ENCODE data around the gene MOGAT3.

The MOGAT3 gene

DNA sequence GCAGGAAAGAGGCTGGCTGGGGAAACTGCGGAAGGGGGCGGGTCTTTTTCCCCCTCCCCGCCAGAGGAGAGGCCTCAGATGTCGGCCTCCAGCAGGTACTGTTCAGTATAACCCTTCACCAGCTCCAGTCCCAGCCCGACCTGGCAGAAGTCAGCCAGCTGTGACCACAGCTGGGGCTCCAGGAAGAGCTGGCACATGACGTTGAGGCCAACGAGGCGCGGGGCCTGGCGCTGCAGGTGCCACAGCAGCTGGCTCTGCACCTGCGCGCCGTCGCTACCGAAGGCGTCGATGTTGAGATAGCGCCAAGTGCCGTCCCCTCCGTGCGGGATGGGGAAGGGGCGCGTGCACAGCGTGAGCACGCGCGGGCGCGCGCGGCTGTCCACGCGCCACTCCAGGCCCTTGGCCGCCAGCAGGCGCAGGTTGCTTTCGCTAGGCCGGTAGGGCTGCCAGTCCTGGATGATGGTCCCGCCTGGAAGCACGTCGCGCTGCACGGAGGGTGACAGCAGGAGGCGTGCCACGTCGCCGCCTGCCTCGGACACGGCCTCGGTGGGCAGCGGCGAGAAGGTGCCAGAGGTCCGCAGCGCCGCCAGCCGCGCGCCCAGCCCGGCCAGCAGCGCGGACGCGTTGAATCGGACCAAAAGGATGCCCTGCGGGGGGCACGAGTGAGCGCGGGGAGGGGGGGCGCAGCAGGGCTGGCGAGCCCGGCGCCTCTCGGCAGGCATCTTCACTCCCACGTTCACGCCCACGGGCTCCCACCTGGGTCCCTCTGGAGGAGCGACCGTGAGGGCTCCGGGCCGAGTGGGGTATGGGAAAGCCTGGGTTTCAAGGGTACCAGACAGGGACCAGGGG is 28.6 kb downstream of the MOGAT3 start:
- peak; percentile 25 for DNase-seq

DNA sequence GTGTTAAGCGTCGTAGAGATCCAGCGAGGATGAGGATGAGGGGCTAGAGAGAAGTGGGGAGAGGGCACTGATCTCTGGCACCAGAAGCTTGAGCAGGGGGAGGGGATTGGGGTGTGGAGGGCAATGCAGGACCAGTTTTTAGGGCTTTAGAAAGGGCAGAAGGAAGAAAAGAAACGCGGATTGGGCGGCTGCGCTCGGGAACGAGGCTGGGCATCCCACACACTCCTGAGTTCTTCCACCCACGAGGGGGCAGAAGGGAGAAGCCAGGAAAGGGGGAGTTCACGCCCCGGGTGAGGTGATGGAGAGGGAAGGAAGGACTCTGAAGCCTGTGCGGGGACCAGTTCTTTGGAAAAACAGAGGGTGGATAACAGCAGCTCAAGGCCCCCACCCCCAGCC is 29.4 kb downstream of the MOGAT3 start:
- no peak for DNase-seq

DNA sequence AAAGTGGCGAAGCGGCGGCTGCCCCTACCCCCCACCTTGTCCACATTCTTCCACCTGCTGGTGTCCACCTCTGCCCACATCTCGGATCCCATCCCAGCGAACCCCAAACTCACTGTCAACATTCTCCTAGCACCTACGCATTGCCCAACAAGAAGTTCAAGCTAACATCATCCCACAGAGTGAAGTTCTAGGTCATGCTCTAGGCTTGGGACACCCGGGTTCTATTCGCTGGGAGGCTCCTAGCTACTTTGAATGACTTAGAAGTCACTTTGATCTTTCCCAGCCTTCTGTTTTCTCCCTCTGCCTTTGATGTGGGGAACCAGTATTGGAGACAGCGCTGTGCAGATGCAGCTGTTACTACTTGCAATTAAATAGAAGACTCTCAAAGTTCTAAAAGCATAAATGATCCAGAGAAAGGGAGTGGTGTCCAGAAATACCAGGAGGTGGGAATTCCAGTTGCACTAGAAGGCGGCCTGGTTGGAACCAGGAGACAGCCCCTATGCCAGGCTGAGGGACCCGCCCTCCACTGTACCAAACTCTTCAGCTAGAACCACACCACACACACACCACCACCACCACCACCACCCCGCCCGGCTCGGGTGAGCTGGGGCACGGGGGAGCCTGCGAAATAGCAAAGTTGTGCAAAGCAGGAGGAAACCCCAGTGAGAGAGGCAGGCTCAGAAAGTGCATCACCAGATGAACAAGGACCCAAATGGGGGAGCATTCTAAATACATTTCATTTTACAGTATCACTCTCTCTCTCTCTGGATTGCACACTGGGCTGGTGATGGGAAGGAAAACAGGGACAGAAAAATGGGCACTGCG is 30.0 kb downstream of the MOGAT3 start:
- no peak for DNase-seq

DNA sequence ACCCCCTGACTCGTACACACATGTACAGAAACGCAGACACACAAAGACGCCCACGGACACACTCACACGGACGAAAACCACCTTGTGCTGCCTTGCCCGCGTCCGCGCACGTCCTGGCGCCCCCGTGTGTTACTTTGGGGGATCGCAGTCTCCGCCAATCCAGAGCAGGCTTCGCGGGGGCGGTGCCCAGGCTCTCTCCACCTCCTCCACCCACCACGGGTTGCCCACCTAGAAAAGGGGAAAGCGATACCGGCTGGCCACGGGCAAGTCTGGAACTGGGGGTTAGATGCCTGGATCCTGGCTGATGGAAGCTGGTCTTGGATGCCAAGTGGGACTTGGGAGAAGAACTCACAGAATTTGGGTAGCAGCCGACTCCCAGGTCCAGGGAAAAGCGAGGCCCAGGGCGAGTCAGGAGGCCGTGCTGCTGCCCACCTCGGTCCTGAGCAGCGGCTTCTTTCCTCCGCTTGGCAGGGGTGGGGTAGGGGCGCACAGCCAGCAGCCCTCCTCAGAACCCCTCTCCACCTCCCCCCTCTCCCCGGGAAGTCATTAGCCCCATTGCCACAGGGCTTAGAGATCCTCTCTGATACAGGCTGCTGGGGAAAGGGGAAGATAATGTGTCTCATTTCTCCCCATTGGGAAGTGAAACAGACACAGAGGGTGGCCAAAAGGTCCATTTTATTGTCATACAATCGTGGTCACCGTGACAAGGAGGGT is 30.8 kb downstream of the MOGAT3 start:
- DNase-seq, result no peak

DNA sequence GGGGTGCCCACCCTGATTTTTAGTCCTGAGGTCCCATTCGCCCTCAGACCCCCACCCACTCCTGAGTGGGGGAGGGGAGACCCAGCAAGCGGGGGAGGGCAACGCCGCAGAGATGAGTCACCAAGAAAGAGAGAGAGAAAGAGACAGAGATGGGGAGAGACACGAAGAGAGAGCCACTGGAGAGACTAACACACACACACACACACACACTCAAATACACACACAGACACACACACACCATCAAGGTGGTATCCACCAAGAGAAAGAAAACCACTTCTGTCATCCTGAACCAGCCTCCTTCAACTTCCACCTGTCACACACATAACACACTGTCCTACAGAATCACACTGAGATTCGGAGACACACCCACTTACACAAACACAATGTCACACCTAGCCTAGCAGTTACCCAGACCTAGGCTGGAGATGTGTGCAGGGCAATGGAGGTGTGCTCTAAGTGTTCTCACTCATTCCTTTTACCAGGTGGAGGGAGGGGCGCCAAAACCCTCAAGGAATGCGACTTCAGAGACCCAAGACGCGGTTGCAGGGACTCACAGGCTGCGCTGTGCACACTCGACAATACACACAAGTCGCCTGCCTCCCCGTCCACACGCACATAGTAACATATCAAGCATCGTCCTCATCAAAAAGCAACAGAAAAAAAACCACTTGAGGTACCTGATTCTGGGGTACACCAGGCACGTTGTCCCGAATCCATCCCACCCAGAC is 31.6 kb downstream of the MOGAT3 start:
- DNase-seq, result no peak

DNA sequence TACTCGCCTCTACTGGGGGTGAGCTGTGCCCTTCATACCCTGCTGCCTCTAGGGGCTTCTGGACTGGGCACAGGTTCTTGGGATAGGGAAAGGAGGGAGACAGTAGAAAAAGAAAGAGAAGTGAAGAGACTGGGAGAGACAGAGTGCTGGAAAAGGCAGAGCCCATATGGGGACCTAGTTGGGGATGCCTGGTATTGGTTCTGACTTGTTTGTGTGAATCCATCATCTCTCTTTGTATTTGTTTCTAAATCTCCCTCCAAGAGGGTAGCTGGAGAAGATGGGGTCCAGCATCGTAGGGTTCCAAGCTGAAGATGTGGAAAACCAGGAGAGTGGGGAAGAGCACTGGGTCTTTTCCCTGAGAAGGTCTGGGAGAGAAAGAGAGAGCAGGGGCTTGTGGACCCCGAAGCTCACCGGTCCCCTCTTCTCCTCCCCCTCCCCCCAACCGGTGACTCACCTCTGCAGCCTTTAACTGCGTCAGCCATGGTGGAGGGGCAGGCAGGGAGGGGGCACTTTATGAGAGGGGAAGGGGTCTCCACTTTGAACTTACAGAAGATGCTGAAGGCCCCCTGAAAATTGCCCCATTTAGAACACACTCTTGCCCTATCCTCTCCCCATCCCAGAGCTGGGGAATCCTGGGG is 32.3 kb downstream of the MOGAT3 start:
- DNase-seq, result no peak

DNA sequence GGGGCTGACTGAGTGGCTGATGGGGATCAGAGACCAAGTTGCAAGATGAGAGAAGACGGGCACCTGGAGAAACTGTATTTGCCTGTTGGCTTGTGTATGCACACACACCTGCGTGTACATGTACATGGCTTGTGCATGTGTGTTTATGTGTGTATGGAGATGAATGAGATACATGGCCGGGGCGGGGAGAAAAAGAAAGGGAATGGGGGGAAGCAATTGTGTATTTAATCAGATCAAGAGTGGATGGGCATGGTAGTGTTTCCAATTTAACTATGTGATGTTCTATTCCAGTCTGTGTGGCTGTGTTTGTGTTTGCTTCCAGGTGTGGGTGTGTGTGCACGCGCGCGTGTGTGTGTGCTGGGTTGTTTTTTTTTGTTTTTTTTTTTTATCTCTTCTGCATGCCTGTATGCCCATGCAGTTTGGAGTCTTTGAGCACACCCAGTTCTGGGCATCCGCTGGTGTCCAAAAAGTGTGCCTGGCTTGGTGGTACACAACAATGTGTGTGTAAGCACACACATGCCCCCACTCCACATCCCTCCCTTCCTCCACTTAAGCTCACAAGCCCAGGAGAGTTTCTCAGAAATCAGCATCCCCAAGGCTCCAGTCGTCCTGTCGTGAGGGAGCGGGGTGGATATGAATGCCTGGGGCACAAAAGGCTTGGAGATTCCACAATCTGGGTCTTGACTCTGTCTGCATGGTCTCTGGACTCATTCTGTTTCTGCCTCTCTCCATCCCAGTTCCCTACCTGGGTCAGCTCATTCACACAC is 33.0 kb downstream of the MOGAT3 start:
- DNase-seq, result no peak

DNA sequence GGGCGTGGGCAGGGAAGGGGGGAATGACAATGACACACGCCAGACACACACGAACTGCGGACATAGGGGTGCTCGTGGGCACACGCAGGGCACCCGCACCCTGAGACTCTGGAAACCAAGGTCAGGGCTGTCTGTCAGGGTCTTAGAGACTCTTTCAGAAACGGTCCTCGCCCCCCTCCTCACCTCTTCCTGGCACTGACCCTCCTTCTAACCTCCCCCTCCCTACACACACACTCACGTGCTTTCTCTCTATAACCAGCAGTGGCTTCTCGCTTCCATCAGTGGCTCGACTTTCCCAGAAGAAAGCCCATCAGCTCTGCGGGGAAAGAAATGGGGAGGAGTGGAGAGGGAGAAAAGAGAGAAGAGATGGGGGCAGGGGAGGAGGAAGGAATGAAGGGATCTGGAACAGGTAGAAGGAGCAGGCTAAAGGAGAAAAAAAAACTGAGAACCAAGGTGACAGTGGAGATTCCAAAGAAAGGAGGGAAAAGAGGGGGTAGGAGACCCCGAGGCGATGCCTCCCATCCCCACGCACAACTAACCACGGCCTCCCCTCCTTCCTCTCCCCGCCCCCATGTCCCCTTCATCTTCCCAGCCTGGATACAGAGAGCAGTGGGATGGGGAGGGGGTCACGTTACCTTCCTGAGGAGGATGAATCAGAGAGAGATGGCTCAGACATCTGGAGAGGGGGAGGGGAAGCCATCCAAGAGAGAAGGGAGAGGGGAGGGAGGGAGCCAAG is 33.8 kb downstream of the MOGAT3 start:
- DNase-seq, result no peak

DNA sequence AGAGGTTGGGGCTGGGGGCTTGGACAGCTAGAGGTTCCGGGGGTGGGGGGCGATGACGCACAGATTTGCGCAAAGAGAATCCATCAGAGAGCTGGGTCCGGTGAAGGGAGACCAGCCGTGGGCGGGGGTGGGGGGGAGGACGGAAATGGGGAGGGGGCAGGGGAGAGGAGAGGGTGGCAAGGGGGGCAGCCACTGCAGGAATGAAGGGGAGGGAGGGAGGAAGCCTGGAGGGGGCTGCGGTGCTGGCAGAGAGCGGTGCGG is 34.3 kb downstream of the MOGAT3 start:
- DNase-seq, result no peak

DNA sequence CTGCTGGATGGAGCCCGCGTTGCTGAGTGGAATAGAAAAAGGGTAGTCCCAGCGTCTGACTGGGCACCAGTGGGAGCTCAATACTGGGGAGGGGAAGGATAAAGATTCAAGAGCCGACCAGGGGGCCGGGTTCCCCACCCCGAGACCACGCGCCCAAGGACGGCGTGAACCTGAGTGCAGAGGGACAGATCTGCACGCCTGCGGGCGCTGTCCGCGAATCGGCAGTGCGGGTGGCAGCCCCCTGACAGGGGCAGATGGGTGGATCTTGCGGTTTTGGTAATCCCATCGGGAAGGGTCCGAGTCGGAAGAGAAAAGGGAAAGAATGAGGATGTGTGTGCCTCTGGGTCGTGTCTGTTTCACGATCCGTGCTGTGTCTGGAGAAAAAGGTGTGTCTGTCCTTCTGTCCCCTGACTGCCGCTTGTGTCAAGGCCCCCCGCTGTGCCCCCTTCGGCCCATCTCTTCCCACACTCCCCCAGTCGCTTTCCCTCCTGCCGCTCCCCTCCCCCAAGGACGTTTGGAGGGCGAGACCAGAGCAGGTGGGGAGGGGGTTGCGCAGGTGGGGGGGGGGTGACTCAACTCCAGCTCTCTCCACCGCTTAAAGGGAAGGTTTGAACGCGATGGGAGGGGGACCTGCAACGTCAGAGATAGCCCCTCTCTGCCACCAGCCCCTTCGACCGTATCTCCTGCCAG is 34.7 kb downstream of the MOGAT3 start:
- no peak for DNase-seq

DNA sequence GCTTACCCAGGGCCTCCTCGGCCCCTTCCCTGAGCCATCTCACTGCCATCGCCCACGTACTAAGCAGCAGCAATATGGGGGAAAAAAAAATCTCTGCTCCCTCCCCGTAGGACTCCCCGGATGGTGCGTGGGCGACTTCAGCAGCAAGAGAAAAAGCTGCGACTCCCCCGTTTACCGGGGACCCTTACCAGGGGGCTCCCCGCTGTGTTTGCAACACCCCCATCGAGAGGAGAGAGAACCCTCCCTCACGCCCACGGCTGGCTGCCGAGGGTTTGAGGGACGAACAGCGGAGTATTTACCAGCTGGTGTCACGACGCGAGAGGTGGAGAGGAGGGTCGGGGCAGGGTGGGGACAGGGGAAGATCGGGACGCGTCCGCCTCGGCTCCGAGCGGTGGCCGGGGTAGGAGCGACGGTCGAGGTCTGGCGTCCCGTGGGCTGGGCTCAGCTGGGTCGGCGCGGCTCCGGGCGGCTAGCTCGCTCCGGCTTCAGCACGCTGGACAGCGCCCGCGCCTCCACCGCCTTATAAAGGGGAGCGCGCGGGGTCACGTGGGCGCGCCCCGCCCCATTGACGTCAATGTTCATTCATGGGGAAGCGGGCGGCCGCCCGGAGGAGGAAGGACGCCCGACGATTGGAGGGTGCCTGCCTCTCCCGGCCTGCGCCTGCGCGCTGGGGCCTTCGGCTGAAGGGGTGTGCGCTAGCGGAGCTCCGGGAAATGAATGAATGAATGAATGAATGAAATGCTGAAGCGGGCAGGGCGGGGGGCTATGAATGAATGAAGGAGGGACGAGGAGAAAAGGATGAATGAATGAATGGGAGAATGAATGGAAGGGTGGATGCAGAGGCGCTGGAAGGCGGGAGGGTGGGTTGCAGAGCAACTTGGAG is 35.5 kb downstream of the MOGAT3 start, which contains the start of gene VGF:
TSS of gene VGF (minus strand) at position 495 of the 883 bp plus-strand sequence. CDS start 726 bp downstream, outside the sequence.
- peak; percentile 94 for DNase-seq

DNA sequence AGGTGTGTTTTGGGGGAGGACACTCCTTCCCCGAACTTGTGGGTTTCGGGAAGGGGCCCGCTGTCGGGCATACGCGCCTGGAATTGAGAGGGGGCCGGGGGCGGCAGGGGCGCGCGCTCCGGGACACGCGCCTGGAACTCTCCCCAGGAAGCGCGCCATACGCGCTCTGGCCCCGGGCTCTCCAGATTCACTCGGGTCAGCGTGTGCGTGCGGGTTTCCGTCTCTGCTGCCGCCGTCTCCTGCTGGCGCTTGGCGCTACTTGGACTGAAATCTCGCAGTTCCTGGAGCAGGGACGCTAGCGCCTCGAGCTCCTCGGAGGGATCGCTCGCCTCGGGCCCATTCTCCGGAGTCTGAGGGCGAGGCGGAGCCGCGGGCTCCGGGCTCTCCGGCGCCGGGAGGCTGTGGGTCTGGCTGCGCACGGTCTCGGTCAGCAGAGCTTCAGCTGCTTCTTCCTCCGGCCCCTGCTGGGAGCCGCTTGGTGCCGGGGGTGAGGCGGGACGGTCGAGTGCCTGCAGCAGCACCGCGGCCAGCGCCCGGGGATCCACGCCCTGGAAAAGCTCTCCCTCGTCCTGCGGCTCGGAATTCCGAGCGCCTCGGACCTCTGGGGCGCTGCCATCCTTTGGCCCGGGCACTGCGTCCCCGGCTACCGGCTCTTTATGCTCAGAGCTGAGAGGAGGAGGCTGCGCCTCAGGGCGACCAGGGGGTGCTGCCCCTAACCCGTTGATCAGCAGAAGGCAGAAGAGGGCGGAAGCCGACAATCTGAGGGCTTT is 36.6 kb downstream of the MOGAT3 start:
- no peak for DNase-seq

DNA sequence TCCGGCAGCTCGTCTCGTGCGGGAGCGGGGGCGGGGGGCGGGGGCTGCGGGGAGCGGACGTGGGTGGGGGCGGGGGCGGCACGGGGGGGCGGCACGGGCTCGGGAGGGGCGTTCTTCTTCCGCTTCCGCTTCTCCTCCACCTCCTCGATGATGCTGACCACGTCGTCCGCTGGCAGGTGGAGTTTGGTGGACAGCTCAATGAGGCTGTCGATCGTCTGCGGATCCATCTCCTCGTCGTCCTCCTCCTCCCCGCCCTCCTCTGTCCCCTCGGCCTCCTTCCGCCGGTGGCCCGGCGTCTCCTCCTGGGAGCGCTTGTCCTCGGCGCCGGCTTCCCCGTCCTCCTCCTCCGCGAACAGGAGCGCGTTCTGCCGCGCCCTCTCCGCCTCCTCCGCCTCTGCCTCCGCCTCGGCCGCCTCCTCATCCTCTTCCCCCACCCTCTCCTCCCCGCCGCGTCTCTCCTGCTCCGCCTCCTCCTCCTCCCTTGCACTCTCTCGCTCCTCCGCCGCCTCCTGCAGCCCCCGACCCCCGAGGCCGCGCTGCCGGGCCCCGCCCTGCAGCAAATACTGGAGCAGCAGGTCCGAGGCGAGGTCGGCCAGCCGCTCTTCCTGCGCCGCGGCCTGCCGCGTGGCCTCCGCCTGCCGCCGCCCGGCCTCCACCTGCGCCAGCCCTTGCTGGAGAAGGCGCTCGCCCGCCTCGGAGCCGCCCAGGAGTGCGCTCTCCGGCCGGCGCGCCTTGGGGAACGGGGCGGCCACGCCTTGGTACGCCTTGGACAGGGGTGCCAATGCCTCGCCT is 37.4 kb downstream of the MOGAT3 start:
- DNase-seq, result peak; percentile 56

DNA sequence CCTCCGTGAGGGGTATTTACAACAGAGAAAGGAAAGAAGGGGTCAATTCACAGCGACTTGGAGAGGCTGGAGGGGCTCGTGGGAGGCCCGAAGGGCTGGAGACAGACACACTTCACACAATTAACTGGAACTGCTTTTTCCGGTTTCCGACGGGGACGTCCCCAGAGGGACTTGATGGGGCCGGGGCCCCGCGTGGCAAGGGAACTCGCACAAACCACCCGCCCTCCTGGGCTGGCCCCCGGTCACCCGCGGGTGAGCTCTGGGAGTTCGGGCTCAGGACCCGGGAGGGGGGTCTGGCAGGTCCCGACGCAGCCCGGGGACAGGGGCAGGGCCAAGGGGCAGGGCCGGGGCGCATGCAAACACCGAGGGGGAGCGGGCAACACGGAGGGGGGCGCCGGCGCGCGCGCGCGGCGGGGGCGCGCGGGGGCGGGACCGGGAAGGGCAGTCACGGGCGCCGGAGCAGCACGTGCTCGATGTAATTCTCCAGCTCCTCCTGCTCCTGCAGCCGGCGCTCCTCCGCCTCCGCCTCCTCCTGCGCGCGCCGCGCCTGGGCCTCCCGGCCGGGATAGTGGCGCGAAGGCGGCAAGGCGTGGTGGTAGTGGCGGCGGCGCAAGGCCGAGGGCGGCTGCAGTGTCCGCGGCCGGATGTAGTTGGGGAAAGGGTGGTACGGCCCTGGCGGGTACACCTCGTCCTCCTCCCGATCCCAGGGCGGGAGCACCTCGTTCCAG is 38.1 kb downstream of the MOGAT3 start:
- peak; percentile 56 for DNase-seq

DNA sequence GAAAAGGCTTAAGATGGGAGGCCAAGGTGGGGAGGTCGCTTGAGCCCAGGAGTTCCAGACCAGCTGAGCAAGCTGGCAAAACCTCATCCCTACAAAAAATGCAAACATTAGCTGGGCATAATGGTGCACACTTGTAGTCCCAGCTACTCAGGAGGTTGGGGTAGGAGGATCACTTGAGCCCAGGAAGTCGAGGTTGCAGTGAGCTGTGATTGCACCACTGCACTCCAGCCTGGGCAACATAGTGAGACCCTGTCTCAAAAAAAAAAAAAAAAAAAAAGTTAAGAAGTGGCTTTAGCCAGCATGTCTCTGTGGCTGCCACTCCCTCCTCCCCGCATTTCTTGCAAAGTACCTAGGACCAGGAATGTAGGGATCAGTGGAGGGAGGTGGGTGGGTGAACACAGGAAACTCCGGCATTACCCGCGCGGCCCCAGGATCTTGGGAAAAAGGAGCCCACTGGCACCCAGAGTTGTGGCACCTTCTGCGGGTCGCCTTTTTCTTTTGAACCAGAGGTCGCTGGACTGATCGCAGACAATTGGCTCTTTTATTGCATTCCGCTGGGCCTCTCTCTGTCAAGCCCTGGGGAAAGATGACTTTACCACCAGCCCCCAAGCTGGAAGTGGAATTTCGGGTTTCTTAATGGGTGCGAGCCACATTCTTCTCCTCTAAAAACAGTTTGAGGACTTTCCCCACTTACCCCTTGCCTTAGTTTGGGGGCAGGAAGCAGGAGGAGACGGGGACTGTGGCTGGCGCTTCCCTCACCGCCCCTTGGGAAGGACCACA is 39.0 kb downstream of the MOGAT3 start:
- no peak for DNase-seq

DNA sequence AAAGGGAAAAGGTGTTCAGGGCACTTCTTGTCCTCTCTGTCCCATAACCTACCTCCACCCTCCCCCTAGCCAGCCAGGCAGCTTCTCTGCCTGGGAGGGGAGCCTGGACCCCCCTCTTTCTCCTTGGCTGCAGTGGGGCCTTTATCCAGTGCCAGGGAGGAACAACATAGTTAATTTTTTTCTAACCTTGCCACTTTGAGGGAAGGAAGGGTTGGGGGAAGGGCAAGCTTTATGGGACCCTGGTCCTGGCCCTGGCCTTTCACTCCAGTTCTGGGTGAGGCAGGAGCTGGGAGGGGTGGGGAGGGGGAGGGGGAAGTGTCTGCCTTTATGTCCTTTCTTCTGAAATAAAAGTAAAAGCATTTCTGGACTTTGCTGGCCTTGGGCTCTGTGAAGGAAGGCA is 39.9 kb downstream of the MOGAT3 start:
- DNase-seq, result no peak

Data from DMS153 (cell line).